Stimulated activated CD8-positive, alpha-beta memory T cell treated with anti-CD3 and anti-CD28 coated beads, Interleukin-12 subunit alpha, Interleukin-12 subunit beta, amount 100 ng/mL, for 24 hours (primary cell): ENCODE results near the gene KDM8.

Experiments
- DNase-seq: peaks from one replicate; pipeline ENCODE4 v3.0.0-alpha.2; 2020; ENCODE audit errors: extremely low read depth

KDM8 gene

DNA sequence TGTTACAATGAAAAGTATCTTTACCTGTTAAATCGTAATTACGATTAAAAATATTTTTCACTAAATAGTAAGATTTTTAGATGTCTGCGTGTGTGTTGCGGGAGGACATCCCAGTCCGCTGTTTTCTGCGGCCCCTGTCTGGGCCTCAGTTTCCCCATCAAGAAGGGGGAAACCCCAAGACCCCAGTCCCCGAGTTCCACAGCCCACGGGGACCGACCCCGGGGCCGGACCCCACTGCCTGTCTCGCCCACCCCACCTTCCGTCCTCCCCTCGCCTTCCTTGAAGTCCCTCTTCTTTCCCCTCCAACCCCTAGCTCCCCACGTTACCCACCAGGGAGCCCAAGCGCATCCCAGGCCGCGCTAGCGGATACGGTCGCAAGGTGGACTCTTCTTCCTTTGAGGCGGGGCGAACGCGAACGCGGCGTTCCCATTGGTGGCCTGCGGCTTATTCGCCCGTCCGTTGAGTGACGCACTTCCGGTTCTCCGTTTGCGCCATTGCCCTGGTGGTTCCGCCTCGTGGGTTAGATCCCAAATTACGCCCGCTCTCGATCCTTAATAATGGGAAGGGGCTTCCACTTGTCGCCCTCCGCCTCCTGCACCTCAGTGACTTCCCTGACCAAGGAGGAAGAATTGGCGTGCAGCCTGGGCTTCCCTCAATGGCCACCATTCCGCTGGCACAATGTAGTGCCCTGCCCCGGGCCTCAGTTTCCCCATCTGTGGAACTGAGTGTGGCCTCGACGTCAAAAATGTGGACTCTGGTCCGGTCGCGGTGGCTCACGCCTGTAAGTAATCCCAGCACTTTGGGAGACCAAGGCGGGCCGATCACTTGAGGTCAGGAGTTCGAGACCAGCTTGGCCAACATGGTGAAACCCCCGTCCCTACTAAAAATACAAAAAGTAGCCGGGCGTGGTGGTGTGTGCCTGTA, 65.3 kb downstream of the KDM8 start, which contains the start of gene NSMCE1:
Gene NSMCE1 (minus strand): TSS at position 397 of the 924 bp plus-strand sequence. CDS start 11,202 bp downstream, outside the sequence.
- peak; percentile 93 for DNase-seq

DNA sequence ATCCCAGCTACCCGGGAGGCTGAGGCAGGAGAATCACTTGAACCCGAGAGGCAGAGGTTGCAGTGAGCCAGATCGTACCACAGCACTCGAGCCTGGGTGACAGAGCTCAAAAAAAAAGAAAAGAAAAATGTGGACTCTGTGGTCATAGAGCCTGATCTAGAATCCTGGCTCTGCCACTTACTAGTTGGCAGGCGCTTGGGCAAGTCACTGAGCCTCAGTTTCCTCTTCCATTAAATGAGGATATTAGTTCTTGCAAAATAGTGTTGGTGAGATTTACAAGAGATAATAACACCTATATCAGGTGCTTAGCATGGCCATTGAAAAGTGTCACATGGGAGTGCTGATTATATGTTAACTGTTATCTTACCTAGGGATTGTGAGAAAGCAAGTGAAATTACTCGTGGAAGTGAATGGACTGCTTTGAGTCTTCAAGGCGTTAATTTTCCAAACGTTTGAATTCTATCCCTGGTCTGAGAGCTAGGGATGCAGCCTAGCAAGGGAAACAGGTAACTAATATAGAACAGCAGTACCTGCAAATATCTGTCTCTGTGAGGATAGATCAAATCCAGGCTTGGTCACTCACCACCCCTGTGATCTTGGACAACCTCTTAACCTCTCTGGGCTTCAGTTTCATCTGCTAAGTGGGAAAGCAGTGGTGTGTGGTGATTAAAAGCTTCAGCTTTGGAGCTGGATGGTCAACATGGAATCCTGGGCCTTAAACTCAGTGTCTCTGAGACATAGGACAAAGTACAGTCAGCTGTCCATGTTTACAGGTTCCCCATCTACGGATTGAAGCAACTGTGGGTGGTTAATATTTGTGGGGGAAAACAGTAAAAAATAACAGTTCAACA, 66.2 kb downstream of the KDM8 start:
- DNase-seq = no peak

DNA sequence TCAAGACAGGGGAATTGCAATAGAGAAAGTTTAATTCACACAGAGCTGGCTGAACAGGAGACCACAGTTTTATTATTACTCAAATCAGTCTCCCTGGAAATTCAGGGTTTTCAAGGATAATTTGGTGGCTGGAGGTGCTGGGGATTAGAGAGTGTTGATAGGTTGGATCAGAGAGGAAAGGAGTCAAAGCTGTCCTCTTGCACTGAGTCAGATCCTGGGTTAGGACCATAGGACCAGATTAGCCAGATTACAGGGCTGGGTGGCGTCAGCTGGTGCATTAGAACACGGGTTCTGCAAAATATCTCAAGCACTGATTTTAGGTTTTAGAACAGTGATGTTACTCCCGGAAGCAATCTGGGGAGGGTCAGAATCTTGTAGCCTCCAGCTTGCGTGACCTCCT, 67.0 kb downstream of the KDM8 start:
- DNase-seq = no peak
